ENCODE data around the gene CIB4.

- TF ChIP-seq BCLAF1 (IDR thresholded peaks at IDR 0.05; ENCODE audit: borderline replicate concordance in 1 of 2, control insufficient read depth in 1 of 2, low read depth in 2 of 2, low read length in 1 of 2) (no peak), BHLHE40 (IDR thresholded peaks at IDR 0.05; ENCODE audit: low read length) (no peak), ZNF766 (CRISPR knock-in tag; conservative IDR thresholded peaks at IDR 0.05) (no peak), SMC3 (conservative IDR thresholded peaks at IDR 0.05; ENCODE audit: insufficient read depth, low read depth, low read length) (no peak), CTCF (IDR thresholded peaks at IDR 0.05 in 2 of 3, conservative IDR thresholded peaks at IDR 0.05 in 1 of 3; ENCODE audit: insufficient read depth in 2 of 3, low read depth in 1 of 3, low read length in 3 of 3) (no peak), ZNF324 (CRISPR knock-in tag; IDR thresholded peaks at IDR 0.05) (no peak), TAF1 (IDR thresholded peaks at IDR 0.05; ENCODE audit: control insufficient read depth, extremely low read depth, insufficient read depth, low read length, severe bottlenecking) (no peak), ZNF444 (CRISPR knock-in tag; IDR thresholded peaks at IDR 0.05) (no peak), ZNF224 (CRISPR knock-in tag; IDR thresholded peaks at IDR 0.05) (no peak)
These were observed 17.7 kb upstream of the CIB4 start for GRCh38 chr2:26658691-26659346.
